T follicular helper cell (primary cell): ENCODE measurements around the gene COMT.

Experiments used
- DNase-seq: peaks from one replicate; pipeline ENCODE4 v3.0.0-alpha.2; 2020; ENCODE audit warnings: low read depth

COMT gene

DNA sequence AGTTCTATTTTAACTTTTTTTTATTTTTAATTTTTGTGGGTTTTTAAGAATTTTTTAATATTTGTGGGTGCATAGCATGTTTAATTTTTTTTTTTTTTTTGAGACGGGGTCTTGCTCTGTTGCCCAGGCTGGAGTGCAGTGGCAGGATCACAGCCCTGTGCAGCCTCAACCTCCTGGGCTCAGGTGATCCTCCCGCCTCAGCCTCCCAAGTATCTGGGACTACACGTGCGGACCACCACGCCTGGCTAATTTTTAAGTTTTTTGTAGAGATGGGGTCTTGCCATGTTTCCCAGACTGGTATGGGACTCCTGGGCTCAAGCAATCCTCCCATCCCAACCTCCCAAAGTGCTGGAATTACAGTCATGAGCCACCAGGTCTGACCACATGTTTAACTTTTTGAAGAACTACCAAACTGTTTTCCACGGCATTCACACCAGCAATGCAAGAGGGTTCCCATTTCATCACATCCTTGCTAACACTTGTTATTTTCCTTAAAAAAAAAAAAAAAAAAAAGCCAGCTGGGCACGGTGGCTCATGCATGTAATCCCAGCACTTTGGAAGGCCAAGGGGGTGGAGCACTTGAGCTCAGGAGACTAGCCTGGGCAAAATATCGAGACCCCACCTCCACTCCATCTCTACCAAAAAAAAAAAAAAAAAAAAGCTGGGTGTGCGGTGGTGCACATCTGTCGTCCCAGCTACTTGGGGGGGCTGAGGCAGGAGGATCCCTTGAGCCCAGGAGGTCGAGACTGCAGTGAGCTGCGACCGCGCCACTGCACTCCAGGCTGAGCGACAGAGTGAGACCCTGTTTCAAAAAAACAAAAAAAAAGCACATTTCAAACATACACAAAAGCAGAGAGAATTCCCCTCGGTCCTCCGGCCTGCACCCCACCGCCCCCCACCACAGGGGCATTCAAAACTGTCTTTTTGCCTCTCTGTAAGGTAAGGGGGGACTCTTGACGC lies 16.8 kb downstream of the COMT start:
- DNase-seq: no peak

DNA sequence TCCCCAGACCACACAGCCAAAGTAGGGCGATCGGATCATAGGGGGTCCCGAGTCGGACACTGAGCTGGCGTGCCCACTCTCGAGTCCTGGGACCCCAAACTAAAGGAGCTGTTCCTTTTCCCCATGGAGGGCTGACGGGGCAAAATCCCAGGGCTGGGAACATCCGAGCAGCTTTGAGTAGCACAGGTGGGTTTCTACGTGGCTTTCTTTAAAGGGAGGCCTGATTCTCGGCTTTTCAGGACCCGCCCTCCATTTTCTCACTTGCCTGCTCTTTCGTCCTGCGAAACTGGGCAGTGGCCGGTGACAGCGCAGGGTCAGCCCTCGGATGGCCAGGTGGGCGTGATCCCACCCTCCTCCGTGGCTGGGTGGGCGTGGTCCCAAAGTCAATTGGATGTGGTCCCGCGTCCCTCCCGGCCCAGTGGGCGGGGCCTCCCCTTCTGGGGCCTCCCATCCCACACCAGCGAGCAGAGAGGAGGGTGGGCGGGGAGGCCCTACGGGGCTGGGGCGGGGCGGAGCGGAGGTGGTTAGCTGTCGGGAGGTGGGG lies 17.5 kb downstream of the COMT start:
- no peak for DNase-seq

DNA sequence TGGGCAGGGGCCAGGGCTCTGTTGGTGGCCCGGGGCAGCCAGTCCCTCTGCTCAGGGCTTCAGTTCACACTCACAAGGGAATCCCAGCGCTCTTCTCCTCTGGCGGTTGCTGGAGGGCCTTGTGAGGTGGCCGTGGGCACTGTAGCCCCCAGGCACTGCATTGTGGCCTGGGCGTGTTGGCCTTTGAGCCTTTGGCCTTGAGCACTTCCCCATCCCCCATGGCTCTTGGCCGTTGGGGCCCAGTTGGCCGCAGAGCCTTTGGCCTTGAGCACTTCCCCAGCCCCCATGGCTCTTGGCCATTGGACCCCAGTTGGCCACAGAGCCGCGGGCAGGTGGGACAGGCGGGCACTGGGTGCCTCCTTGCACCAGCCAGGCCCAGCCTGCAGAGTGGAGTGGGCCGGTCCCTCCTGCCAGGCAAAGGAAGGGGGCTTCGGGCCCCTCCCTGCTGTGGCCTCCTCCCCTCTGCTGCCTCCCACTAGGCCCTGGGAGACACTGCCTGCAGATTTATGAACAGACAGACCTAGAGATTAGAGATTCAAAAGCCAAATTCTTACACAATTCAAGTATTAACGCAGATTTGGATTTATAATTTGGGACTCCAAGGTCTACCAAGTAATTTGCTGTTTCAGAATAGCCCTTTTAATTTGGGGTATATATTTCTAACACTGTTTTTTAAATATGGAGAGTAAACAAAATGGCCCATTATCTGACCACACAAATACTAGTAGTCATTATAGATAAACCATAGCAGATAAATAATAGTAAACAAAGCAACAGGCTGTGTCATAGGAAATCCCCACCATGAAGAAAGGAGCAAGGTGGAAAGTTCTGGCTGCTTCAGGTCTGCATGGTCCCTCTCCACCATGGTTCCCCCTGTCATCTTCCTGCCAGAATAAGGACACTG lies 18.3 kb downstream of the COMT start:
- no peak for DNase-seq

DNA sequence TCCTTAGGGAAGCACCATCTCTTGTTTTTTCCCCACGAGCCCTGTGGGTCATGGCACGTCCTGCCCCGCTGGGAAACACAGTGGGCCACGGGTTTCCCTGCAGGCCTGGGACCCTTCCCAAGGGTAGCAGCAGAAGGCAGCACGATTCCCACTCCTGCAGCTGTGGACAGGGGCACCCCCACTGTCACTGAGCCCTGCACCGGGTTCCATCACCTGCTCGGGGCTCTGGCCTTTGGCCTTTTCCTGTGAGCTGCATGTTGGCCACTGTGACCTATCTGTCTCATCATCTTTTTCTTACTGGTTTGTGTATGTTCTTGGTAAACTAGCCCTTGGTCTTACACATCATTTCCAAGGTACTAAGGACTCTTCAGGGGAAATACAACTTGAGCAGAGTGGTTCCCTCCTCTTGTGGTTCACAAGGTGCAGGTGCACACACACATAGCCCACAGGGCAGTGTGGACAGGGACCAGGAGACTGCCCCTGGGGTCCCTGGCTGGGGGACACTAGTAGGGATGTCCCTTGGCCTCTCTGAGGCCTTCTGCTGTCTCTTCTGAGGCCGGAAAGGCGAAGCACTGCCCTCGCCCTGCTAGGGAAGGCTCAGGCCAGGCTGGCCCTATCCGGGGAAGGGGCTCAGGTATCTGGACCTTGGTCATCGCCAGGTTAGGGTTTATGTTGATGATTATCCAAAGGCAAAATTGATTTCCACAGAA lies 19.1 kb downstream of the COMT start:
- DNase-seq: no peak

DNA sequence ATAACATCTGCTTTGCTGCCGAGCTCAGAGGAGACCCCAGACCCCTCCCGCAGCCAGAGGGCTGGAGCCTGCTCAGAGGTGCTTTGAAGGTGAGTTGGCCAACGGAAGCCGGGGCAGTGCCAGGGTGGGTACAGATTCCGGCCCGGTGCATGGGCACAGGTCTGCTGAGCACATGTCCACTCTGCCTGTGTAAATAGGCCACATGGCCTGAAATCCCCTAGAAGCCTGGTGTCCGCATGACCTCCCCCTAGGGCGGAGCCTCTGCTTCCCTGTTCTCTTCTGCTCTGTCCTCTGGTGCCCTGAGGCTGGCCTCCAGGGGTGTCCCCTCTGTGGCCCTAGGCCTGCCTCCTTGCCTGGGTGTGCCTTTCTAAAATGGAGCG lies 19.6 kb downstream of the COMT start:
- DNase-seq: no peak

DNA sequence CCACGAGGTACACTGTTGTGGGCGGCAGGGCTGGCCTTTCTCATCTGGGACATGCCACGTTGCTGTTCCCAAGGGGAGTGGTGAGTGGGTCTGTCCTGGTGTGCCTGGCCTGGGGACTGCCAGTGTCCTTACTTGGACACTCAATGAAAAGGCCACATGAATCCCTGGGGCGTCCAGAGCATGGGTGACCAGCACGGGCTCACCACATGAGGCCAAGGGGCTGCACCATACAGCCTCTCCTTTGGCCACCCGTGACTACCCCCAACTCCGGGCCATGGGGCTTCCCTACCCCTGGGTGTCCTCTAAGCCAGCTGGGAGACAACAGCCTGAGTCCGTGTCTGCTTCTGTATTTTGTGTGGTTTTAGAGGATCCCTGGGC lies 20.3 kb downstream of the COMT start:
- DNase-seq: no peak

DNA sequence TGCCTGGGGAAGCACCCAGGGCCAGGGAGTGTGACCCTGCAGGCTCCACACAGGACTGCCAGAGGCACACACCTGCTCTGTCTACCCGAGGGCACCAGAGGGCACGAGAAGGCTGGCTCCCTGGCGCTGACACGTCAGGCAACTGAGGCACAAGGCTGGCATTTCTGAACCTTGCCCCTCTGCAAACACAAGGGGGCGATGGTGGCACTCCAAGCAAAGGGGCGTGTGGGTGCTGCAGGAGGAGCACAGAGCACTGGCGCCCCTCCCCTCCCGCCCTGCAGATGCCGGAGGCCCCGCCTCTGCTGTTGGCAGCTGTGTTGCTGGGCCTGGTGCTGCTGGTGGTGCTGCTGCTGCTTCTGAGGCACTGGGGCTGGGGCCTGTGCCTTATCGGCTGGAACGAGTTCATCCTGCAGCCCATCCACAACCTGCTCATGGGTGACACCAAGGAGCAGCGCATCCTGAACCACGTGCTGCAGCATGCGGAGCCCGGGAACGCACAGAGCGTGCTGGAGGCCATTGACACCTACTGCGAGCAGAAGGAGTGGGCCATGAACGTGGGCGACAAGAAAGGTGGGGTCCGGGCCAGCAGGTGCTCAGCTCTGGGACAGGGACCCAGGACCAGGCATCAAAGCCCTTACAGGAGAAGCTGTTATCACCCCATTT lies 20.8 kb downstream of the COMT start:
- peak; percentile 51 for DNase-seq

DNA sequence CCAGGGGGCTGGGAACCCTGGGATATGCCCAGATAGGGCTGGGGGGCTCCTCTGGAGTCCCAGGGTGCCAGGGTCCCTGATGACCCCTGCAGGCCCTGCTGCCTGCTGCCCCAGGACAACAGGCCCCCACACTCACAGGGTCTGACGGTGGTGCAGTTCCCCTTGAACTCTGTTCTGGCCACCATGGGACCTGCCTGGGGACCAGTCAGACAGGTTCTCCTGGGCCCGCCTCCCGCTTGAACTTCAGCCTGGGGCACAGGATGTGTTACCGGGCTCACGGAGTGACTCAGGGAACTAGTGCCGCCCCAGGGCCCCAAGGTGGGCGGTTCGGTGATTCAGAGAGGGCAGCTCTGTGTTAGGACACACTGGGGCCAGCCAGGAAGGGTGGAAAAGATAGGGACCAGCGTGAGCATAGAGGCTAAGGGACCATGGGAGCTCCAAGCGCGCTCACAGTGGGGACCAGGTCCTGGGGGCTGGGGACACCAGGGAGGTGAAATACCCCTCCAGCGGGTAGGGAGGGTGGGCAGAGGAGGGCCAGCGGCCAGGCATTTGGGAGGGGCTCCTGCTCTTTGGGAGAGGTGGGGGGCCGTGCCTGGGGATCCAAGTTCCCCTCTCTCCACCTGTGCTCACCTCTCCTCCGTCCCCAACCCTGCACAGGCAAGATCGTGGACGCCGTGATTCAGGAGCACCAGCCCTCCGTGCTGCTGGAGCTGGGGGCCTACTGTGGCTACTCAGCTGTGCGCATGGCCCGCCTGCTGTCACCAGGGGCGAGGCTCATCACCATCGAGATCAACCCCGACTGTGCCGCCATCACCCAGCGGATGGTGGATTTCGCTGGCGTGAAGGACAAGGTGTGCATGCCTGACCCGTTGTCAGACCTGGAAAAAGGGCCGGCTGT lies 21.6 kb downstream of the COMT start:
- DNase-seq: no peak

DNA sequence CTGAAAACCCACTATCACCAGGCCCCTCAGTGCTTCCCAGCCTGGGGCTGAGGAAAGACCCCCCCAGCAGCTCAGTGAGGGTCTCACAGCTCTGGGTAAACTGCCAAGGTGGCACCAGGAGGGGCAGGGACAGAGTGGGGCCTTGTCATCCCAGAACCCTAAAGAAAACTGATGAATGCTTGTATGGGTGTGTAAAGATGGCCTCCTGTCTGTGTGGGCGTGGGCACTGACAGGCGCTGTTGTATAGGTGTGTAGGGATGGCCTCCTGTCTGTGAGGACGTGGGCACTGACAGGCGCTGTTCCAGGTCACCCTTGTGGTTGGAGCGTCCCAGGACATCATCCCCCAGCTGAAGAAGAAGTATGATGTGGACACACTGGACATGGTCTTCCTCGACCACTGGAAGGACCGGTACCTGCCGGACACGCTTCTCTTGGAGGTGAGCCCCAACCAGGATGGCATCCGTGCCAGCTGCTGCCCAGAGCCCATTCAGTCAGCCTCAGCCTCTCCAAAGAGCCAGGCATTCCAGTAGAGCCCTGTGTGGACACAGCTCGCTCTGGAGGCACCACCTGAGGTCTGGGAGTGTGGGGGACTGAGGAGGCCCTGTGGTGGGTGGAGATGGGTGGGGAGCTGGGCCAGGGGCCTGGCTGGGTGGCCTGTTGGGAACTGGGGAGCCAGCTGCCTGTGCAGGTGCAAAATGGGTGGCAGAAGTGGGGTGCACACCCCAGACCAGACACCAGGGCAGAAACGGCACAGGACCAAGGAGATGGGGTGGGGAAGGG lies 22.5 kb downstream of the COMT start:
- DNase-seq: no peak

DNA sequence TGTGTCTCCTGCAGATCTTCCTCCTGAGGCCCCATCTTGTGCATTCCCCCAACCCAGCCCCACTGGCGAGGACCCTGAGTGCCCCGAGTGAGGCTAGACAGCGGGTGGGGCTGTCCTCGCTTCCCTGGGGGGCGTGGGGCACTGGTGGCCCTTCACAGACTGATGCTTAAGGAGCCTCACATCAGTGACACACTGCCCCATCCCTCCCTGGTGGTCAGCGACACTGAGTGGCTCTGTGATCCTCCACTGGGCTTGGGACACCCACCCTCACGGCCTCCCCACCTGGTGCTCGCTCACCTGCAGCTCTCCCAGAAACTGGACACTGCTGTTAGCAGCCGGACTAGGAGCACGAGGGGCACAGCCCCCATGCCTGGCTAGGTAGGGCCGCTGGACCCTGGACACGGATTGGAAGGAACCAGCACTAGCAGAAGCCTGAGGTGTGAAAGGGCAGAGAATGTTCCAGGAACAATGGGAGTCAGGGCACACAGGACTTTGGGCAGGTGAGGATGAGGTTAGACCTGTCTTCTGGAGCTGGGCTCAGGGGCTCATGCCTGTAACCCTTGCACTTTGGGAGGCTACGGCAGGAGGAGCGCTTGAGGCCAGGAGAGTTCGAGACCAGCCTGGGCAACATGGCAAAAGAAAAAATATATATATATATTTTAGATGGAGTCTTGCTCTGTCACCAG lies 23.3 kb downstream of the COMT start:
- no peak for DNase-seq

DNA sequence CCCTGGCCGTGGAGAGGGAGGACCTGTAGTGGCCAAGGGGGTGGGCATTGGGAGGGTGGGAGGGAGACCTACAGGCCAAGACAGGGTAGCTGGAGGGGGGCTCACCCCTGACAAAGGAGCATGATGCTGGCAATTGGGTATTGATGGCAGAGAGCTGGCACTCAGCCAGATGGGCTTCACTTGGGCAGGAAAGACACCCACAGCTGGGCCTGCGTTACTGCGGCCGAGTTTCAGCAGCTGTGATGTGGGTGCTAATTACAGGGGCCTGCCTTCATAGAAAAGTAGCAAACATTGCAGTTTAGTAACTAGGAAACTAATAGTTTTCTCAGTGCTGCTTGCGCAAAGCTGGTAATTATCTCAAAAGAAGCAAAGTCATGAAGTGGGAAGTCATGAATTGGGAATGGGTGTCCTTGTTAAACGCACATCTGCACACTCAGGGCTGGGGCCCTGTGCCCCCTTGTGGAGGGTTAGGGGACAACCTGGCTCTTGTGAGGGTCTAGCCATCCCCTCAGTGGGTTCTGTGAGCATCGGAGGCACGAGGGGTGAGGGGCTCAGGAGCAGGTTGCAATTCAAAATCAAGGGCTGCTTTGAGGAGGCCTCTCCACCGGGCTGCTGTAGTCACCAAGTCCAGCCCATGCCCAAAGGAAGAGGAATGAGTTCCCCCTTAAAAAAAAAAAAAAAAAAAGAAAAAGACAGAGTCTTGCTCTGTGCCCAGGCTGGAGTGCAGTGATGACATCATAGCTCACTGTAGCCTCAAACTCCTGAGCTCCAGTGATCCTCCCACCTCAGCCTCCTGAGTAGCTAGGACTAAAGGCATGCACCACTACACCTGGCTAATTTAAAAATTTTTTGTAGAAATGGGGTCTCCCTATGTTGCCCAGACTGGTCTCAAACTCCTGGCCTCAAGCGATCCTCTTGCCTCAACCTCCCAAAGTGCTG lies 24.5 kb downstream of the COMT start:
- no peak for DNase-seq

DNA sequence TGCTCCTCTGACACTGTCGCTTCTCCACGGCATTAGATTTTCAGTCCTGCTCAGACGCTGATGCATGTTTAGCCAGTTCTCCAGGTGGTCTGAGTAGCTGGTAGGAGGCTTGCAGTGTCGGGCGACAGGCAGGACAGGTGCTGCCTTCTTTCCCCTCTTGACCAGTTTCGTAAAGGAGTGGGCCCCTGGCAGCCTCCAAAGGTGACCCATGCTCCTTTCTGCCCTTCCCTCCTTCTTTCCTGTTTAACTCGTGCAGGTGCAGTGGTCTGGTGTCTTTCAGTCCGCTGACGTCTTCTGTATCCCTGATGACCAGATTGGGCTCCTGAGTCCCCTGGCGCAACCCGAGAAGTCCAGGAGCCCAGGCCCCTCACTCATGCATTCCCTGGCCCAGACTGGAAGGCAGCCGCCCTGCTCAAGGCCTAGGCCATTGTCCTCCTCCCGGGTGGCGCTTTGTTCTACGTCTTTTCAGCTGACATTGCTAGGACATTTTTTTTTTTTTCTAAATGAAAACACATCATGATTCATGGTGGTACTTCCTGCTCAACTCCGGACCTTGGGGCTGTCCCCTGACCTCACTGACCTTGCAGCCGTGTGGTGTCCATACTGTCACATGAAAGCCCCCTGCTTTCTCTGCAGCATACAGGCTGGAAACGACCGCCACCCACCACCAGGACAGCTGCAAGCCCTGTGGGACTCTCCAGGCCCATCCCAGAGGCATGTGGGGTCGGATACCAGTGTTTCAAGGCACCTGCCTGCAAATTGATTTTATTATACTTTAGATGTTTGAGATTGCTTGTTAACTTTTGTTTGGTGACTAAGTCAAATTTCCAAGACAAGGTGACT lies 25.6 kb downstream of the COMT start:
- DNase-seq: no peak

DNA sequence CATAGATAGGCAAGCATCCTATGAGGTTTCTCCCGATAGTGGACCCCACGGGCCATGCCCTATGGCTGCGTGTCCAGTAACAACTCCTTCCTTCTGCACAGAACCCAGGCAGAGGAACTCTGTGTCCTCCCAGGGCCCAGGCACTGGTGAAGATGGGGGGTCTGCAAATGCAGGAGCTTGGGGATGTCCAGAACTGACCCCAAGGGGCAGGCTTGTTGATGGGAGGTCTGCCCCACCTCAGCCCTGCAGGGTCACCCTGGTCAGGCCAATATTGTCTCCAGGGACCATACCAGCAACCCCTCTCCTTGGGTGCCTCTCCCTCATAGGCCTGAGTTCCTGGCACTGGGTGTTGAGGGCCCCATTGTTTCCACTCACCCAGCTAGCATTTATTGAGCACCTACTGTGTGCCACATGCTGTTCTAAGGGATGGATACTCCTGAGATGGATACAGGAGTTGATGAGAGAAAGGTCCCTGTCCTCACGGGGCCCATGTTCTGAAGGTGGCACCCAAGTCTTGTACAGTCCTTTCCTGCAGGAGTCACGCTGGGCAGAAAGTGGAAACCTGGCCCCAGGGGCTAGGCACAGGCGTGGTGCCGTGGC lies 26.4 kb downstream of the COMT start:
- no peak for DNase-seq

DNA sequence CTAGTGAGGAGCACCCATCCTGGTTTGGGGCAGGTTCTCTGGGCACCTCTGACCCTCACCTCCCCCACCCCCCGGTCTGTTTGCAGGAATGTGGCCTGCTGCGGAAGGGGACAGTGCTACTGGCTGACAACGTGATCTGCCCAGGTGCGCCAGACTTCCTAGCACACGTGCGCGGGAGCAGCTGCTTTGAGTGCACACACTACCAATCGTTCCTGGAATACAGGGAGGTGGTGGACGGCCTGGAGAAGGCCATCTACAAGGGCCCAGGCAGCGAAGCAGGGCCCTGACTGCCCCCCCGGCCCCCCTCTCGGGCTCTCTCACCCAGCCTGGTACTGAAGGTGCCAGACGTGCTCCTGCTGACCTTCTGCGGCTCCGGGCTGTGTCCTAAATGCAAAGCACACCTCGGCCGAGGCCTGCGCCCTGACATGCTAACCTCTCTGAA lies 26.9 kb downstream of the COMT start:
- DNase-seq: no peak

DNA sequence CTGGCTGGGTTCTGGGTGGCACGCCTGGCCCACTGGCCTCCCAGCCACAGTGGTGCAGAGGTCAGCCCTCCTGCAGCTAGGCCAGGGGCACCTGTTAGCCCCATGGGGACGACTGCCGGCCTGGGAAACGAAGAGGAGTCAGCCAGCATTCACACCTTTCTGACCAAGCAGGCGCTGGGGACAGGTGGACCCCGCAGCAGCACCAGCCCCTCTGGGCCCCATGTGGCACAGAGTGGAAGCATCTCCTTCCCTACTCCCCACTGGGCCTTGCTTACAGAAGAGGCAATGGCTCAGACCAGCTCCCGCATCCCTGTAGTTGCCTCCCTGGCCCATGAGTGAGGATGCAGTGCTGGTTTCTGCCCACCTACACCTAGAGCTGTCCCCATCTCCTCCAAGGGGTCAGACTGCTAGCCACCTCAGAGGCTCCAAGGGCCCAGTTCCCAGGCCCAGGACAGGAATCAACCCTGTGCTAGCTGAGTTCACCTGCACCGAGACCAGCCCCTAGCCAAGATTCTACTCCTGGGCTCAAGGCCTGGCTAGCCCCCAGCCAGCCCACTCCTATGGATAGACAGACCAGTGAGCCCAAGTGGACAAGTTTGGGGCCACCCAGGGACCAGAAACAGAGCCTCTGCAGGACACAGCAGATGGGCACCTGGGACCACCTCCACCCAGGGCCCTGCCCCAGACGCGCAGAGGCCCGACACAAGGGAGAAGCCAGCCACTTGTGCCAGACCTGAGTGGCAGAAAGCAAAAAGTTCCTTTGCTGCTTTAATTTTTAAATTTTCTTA lies 27.8 kb downstream of the COMT start:
- DNase-seq: no peak

DNA sequence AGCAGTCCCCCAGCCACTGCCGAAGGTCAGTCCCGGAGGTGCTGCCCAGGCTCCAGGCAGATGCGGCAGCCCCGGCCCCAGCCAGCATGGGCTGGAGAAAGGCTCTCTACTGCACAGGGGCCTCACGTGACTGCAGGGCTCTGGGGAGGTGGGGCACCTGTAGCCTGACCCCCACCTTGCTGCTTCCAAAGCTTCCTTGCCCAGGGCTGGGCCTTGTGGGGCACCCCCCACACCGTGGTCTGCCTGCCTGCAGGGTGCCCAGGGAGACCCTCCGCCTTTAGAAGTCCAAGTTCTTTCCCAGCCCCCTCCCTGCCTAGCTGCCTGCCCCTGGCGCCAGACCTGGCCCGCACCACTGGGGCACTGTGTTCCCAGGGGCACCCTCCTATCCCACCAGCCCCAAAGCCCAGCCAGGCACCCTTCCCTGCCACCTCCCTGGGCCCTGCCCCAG lies 28.5 kb downstream of the COMT start:
- no peak for DNase-seq
